ENCODE results near the gene STN1.

The STN1 gene

DNA sequence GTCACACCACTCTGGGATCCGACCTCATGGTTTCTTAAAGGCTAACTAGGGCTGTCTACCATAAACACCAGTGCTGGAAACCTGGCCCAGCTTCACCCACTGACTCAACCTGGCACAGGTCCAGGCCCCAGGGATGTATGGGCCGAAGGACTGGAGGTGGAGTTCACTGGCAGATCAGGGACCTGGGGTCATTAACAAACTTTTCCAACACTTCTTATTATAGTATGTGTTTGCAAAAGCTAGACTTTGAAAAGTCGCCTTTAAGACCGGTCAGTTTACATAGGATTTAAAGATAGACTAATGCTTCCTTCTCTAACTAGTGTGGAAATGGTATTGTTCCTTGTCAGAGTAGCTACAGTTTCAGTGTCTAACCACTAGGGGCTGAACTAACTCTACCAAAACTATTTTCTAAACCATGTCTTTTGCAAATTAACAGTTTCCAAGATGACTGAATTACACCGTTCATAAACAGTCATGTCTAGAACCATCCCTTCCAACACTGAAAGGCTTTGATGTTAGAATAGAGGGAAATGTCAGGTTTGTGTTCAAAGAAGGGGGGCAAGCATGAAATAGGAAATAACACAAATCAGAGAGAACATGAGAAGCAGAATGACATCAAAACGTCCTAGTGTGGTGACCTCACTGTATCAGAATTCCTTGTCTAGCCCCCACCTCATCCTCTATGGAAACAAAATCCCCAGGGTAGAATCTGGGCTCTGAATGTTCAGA, 29.7 kb downstream of the STN1 start:
- TF ChIP-seq, protein P1, sequence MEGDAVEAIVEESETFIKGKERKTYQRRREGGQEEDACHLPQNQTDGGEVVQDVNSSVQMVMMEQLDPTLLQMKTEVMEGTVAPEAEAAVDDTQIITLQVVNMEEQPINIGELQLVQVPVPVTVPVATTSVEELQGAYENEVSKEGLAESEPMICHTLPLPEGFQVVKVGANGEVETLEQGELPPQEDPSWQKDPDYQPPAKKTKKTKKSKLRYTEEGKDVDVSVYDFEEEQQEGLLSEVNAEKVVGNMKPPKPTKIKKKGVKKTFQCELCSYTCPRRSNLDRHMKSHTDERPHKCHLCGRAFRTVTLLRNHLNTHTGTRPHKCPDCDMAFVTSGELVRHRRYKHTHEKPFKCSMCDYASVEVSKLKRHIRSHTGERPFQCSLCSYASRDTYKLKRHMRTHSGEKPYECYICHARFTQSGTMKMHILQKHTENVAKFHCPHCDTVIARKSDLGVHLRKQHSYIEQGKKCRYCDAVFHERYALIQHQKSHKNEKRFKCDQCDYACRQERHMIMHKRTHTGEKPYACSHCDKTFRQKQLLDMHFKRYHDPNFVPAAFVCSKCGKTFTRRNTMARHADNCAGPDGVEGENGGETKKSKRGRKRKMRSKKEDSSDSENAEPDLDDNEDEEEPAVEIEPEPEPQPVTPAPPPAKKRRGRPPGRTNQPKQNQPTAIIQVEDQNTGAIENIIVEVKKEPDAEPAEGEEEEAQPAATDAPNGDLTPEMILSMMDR (IDR thresholded peaks at IDR 0.05; ENCODE audit: extremely low read depth, insufficient read depth, missing control alignments): peak; percentile 78
- peak; percentile 59 for DNase-seq (ENCODE audit: low spot score)
- in situ Hi-C loops (cut with MboI; ENCODE audit: low pct_unique_long_range_greater_than_20kb, low sequenced_read_pairs, unreplicated experiment): loop anchor here (10.0 kb wide), 1 partner anchor 317 kb away; no protein-coding TSS in a partner anchor

DNA sequence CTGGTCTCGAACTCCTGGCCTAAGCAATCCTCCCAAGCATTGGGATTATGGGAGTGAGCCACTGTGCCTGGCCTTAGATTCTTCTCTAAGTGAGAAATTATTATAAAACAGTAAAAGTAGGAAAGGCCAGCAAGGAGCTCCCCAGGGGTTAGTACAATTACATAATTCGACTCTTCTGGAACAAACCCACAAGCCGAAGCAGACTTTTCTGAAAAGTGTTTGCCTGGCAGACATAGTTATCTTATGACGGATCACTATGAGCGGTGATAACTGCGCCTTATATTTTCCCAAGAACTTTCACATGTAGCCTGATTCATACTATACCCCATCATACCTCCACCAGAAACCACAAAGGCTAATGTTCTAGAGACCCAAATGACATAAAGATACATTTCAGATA, 32.4 kb downstream of the STN1 start:
- no peak for DNase-seq (ENCODE audit: low spot score)
- TF ChIP-seq, protein P1 (IDR thresholded peaks at IDR 0.05; ENCODE audit: extremely low read depth, insufficient read depth, missing control alignments): no peak
- in situ Hi-C loops (cut with MboI; ENCODE audit: low pct_unique_long_range_greater_than_20kb, low sequenced_read_pairs, unreplicated experiment): loop anchor here (10.0 kb wide), 1 partner anchor 319 kb away; no protein-coding TSS in a partner anchor

DNA sequence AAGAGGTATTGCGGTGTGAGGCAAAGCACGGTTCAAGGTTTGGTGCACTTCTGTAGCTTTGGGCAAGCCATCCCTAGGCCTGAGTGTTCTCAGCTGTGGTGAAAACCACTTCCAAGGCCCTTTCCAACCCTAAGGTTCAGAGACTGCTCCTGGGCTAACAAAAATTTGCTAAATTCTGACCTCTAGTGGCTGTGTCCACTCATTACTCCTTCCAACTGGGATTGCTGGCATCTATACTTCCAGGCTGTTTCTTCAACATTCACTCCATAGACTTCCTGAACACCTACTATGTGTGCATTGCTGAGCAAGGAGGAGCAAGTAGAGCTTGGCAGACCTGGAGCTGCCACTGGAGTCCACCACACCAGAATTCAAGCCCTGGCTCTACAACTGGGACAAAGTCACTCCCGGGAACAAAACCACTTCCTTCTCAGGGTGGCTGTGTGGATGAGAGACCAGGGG, 33.3 kb downstream of the STN1 start:
- TF ChIP-seq, protein P1 (IDR thresholded peaks at IDR 0.05; ENCODE audit: extremely low read depth, insufficient read depth, missing control alignments): peak; percentile 67
- peak; percentile 60 for DNase-seq (ENCODE audit: low spot score)
- in situ Hi-C loops (cut with MboI; ENCODE audit: low pct_unique_long_range_greater_than_20kb, low sequenced_read_pairs, unreplicated experiment): loop anchor here (10.0 kb wide), 1 partner anchor 320 kb away; no protein-coding TSS in a partner anchor

DNA sequence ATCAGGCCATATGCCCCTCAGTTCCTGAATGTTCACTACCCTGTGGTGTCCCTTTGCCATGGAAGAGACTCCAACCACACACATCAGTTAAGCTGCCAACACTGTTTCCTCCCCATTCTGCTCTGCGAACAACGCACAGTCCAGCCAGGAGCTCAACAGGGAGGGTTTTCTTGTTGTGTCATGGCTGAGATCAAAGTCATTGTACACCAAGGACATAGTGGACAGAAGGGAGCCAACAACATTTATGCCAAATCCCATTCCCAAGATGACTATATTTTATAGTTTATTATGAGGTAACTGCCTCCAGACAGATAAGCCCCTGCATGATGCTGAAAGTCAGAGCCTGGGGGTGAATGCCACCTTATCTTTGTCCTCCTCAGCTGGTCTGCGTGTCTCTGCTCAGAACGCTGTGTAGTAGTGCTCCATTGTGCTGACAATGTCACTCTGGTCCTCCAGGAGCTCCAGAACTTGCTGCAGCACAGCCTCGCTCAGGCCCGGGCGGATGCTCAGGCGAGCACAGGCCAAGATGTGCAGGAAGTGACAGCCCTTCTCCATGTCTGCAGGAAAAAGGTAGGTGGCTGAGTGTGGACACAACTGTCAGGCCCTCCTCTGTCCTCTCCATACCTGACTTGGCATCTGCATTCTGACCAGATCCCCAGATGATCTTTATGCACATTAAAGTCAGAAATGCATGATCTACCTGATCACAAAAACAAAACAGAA, 35.5 kb downstream of the STN1 start:
- in situ Hi-C loops (cut with MboI; ENCODE audit: low pct_unique_long_range_greater_than_20kb, low sequenced_read_pairs, unreplicated experiment): loop anchor here (10.0 kb wide), 1 partner anchor 322 kb away; no protein-coding TSS in a partner anchor
- TF ChIP-seq, protein P1 (IDR thresholded peaks at IDR 0.05; ENCODE audit: extremely low read depth, insufficient read depth, missing control alignments): no peak
- DNase-seq (ENCODE audit: low spot score): no peak

DNA sequence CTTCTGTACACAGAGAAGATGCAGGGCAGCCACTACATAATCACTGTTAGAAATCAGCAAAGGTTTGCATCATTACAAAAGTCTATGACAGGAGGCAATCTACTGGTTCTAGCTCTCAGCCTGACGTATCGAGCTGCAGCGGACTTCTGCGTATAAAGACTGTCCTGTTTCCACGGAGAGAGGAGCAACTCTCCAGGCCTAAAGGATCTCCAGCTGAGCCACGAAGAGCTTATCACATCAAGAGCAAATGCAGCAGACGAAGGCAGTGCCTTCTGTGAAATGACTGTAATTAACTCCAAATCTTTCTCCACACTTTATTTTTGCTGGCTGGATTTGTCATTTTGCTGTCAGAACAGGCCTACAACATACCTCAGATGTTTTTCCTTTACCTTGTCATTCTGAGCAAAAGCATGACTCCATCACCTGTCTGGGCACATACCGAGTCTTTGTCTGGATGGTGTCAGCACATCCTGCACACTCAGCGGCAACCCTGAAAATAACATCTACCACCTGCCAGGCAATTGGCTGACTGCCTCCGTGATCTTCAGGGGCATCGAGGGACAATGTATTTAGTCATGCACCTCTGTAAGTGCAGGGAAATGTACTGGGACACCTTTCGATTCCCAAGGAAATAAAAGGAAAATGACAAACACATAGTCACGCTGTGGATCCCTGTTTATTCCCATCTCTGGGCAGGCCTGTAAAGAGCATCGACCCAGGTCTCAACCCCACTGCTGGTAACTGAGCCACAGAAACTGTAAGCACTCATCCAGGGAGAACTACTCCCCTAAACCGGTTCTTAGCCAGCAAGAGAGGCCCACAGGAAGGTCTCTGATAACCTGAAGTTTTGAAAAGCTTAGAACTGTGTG, 36.3 kb downstream of the STN1 start:
- DNase-seq (ENCODE audit: low spot score): no peak
- in situ Hi-C loops (cut with MboI; ENCODE audit: low pct_unique_long_range_greater_than_20kb, low sequenced_read_pairs, unreplicated experiment): loop anchor here (10.0 kb wide), 1 partner anchor 323 kb away; no protein-coding TSS in a partner anchor
- TF ChIP-seq, protein P1 (IDR thresholded peaks at IDR 0.05; ENCODE audit: extremely low read depth, insufficient read depth, missing control alignments): no peak

DNA sequence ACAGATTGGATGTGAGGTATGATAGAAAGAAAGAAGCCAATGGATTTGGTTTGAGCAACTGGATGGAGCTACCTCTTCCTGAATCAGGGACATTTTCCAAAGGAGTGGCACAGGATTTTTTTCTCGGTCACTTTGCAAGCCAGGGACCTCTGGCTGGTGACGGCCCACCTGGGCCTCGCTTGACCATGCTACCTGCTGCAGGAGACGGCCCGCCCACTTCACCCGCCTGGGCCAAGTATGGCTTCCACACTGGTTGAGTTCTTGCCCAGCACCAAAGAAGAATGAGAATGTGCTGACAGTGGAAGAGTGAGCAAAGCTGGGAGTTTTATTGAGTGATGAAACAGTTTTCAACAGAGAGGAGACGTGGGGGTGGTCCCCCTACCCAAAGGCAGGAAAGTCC, 38.2 kb downstream of the STN1 start:
- TF ChIP-seq, protein P1 (IDR thresholded peaks at IDR 0.05; ENCODE audit: extremely low read depth, insufficient read depth, missing control alignments): no peak
- in situ Hi-C loops (cut with MboI; ENCODE audit: low pct_unique_long_range_greater_than_20kb, low sequenced_read_pairs, unreplicated experiment): loop anchor here (10.0 kb wide), 1 partner anchor 325 kb away; no protein-coding TSS in a partner anchor
- no peak for DNase-seq (ENCODE audit: low spot score)

All from GM13977 (cell line).